ENCODE data around the gene POT1. TPM values are rescaled to one million over a fixed set of nuclear protein-coding genes. Genes with fewer than 3 reads are reported as not detected.

The POT1 gene
- total RNA-seq, 1 donor from 2014 or later = 42.9 TPM

- Mint-ChIP-seq H3K27me3 (ENCODE audit: unreplicated experiment) (no peaks in the 10 kb centered on the region), H3K9me3 (ENCODE audit: unreplicated experiment) (no peaks in the 10 kb centered on the region), H3K4me3 (ENCODE audit: unreplicated experiment) (no peak overlapping the region), H3K36me3 (ENCODE audit: unreplicated experiment) (no peaks in the 10 kb centered on the region), H3K4me1 (ENCODE audit: low read depth, unreplicated experiment) (no peaks in the 10 kb centered on the region), H3K27ac (ENCODE audit: unreplicated experiment) (no peak overlapping the region)
- no peak for DNase-seq
- TF ChIP-seq, protein P1, sequence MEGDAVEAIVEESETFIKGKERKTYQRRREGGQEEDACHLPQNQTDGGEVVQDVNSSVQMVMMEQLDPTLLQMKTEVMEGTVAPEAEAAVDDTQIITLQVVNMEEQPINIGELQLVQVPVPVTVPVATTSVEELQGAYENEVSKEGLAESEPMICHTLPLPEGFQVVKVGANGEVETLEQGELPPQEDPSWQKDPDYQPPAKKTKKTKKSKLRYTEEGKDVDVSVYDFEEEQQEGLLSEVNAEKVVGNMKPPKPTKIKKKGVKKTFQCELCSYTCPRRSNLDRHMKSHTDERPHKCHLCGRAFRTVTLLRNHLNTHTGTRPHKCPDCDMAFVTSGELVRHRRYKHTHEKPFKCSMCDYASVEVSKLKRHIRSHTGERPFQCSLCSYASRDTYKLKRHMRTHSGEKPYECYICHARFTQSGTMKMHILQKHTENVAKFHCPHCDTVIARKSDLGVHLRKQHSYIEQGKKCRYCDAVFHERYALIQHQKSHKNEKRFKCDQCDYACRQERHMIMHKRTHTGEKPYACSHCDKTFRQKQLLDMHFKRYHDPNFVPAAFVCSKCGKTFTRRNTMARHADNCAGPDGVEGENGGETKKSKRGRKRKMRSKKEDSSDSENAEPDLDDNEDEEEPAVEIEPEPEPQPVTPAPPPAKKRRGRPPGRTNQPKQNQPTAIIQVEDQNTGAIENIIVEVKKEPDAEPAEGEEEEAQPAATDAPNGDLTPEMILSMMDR (IDR thresholded peaks at IDR 0.05; ENCODE audit: partially characterized antibody, unreplicated experiment) = no peak
Observed at GRCh38 chr7:124818807-124819206, 110.8 kb downstream of the POT1 start.

- Mint-ChIP-seq H3K36me3 (ENCODE audit: unreplicated experiment) (no peaks in the 10 kb centered on the region), H3K9me3 (ENCODE audit: unreplicated experiment) (no peaks in the 10 kb centered on the region), H3K4me3 (ENCODE audit: unreplicated experiment) (no peak overlapping the region), H3K4me1 (ENCODE audit: low read depth, unreplicated experiment) (no peaks in the 10 kb centered on the region), H3K27ac (ENCODE audit: unreplicated experiment) (no peak overlapping the region), H3K27me3 (ENCODE audit: unreplicated experiment) (no peaks in the 10 kb centered on the region)
- TF ChIP-seq, protein P1 (IDR thresholded peaks at IDR 0.05; ENCODE audit: partially characterized antibody, unreplicated experiment) = no peak
- DNase-seq = no peak
Observed at GRCh38 chr7:124813994-124814798, 115.4 kb downstream of the POT1 start.

GRCh38 chr7:124812764-124813163 lies 116.9 kb downstream of the POT1 start:
- Mint-ChIP-seq H3K4me1 (ENCODE audit: low read depth, unreplicated experiment) (no peaks in the 10 kb centered on the region), H3K4me3 (ENCODE audit: unreplicated experiment) (no peak overlapping the region), H3K36me3 (ENCODE audit: unreplicated experiment) (no peaks in the 10 kb centered on the region), H3K9me3 (ENCODE audit: unreplicated experiment) (no peaks in the 10 kb centered on the region), H3K27me3 (ENCODE audit: unreplicated experiment) (no peaks in the 10 kb centered on the region), H3K27ac (ENCODE audit: unreplicated experiment) (no peak overlapping the region)
- TF ChIP-seq, protein P1 (IDR thresholded peaks at IDR 0.05; ENCODE audit: partially characterized antibody, unreplicated experiment) = no peak
- no peak for DNase-seq

DNA sequence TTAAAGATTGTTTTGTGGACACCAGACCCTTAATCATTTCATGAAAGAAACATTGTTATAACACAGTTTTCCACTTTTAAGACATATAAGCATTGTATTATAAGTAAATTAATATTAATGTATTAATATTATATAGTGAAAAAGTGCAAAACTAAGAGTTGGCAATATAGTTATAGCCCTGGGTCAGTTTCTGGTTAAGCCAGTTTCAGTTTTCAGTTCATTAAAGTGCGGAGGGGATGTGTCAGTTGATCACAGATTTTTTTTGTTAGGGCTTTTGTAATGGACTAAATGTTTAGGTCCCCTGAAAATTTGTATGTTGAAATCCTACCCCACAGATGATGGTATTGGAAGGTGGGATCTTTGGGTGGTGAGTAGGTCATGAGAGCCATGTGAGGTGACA lies 118.3 kb downstream of the POT1 start:
- Mint-ChIP-seq H3K9me3 (ENCODE audit: unreplicated experiment) (no peaks in the 10 kb centered on the region), H3K4me3 (ENCODE audit: unreplicated experiment) (no peak overlapping the region), H3K27ac (ENCODE audit: unreplicated experiment) (no peak overlapping the region), H3K4me1 (ENCODE audit: low read depth, unreplicated experiment) (no peaks in the 10 kb centered on the region), H3K36me3 (ENCODE audit: unreplicated experiment) (no peaks in the 10 kb centered on the region), H3K27me3 (ENCODE audit: unreplicated experiment) (no peaks in the 10 kb centered on the region)
- DNase-seq = no peak
- TF ChIP-seq, protein P1 (IDR thresholded peaks at IDR 0.05; ENCODE audit: partially characterized antibody, unreplicated experiment) = no peak

GRCh38 chr7:124810605-124811004 lies 119.0 kb downstream of the POT1 start:
- H3K27ac Mint-ChIP-seq (ENCODE audit: unreplicated experiment) = no peak overlapping the region
- H3K4me1 Mint-ChIP-seq (ENCODE audit: low read depth, unreplicated experiment) = no peaks in the 10 kb centered on the region
- H3K27me3 Mint-ChIP-seq (ENCODE audit: unreplicated experiment) = no peaks in the 10 kb centered on the region
- no peak for DNase-seq
- no peak overlapping the region for H3K4me3 Mint-ChIP-seq (ENCODE audit: unreplicated experiment)
- H3K36me3 Mint-ChIP-seq (ENCODE audit: unreplicated experiment) = no peaks in the 10 kb centered on the region
- no peaks in the 10 kb centered on the region for H3K9me3 Mint-ChIP-seq (ENCODE audit: unreplicated experiment)
- TF ChIP-seq, protein P1 (IDR thresholded peaks at IDR 0.05; ENCODE audit: partially characterized antibody, unreplicated experiment) = no peak
